HUES48 (cell line): Measurements from ENCODE around the gene NR2F6.
"Not testable (repeated sequence)": the region's sequence is repeated elsewhere in the genome, so short reads cannot be mapped to it uniquely, and the experiment has no call there.

ENCODE experiments used
- H3K27ac ChIP-seq: one replicate; pipeline ENCODE4 v1.7.0; 2013; ENCODE audit warnings: low read depth, low read length, inconsistent platforms
- H3K27me3 ChIP-seq: 2 replicates; pipeline ENCODE4 v1.6.1; 2013; ENCODE audit warnings: mild to moderate bottlenecking, low read length; ENCODE audit not compliant: control insufficient read depth, insufficient read depth
- H3K36me3 ChIP-seq: 2 replicates; pipeline ENCODE4 v1.6.1; 2013; ENCODE audit warnings: low read length; ENCODE audit not compliant: control insufficient read depth, insufficient read depth
- H3K4me1 ChIP-seq: 2 replicates; pipeline ENCODE4 v1.6.1; 2013; ENCODE audit warnings: mild to moderate bottlenecking, low read length; ENCODE audit not compliant: control insufficient read depth, insufficient read depth
- H3K4me3 ChIP-seq: 2 replicates; pipeline ENCODE4 v1.5.1; 2013; ENCODE audit warnings: mild to moderate bottlenecking, low read depth, low read length
- H3K9ac ChIP-seq: 2 replicates; pipeline ENCODE4 v1.6.1; 2013; ENCODE audit warnings: mild to moderate bottlenecking, low read depth, low read length, moderate library complexity
- H3K9me3 ChIP-seq: 2 replicates; pipeline ENCODE4 v1.6.1; 2013; ENCODE audit warnings: low read length; ENCODE audit not compliant: control insufficient read depth, insufficient read depth

The NR2F6 gene

GRCh38 chr19:17191736-17192135 lies 54.0 kb downstream of the NR2F6 start:
- not testable (repeated sequence) for H3K4me1 ChIP-seq, H3K4me3 ChIP-seq, H3K27ac ChIP-seq, H3K27me3 ChIP-seq, H3K9ac ChIP-seq, H3K9me3 ChIP-seq
- H3K36me3 ChIP-seq = peaks cover 56% of the 10 kb centered on the region

- Histone ChIP-seq H3K27ac (no peak overlapping the region), H3K4me1 (peaks cover 11% of the 10 kb centered on the region; the same call in 1 of the 2 replicates), H3K27me3 (no peaks in the 10 kb centered on the region), H3K9me3 (no peaks in the 10 kb centered on the region), H3K4me3 (no peak overlapping the region), H3K9ac (no peak overlapping the region), H3K36me3 (peaks cover 38% of the 10 kb centered on the region)
These were observed 60.1 kb downstream of the NR2F6 start for GRCh38 chr19:17185590-17185989.

- Histone ChIP-seq H3K4me1 (peaks cover 12% of the 10 kb centered on the region; the same call in 1 of the 2 replicates), H3K4me3 (no peak overlapping the region), H3K27ac (no peak overlapping the region), H3K36me3 (peaks cover 36% of the 10 kb centered on the region), H3K9me3 (no peaks in the 10 kb centered on the region), H3K27me3 (no peaks in the 10 kb centered on the region), H3K9ac (no peak overlapping the region)
These were observed 61.3 kb downstream of the NR2F6 start for GRCh38 chr19:17184371-17184841.

- H3K9me3 ChIP-seq = no peaks in the 10 kb centered on the region
- peaks cover 12% of the 10 kb centered on the region; the same call in 1 of the 2 replicates for H3K4me1 ChIP-seq
- H3K27me3 ChIP-seq = no peaks in the 10 kb centered on the region
- no peak overlapping the region for H3K4me3 ChIP-seq
- peaks cover 32% of the 10 kb centered on the region for H3K36me3 ChIP-seq
- H3K27ac ChIP-seq = no peak overlapping the region
- H3K9ac ChIP-seq = no peak overlapping the region
These were observed 61.8 kb downstream of the NR2F6 start for GRCh38 chr19:17183858-17184321.

GRCh38 chr19:17183271-17183761 lies 62.4 kb downstream of the NR2F6 start:
- Histone ChIP-seq H3K4me3 (no peak overlapping the region), H3K4me1 (peaks cover 12% of the 10 kb centered on the region; the same call in 1 of the 2 replicates), H3K27ac (no peak overlapping the region), H3K27me3 (no peaks in the 10 kb centered on the region), H3K9ac (no peak overlapping the region), H3K36me3 (peaks cover 32% of the 10 kb centered on the region), H3K9me3 (no peaks in the 10 kb centered on the region)
